Upper lobe of left lung (tissue), 4 donors: ENCODE data around the gene NUDCD3.

Experiments used
- POLR2A ChIP-seq, 4 donors: fragments of 450-650 bp; IDR thresholded peaks; one replicate each; pipeline ENCODE4 v1.5.1; 2016 to 2017; ENCODE audit warnings: antibody characterized with exemption in 4 of 4, mild to moderate bottlenecking in 2 of 4
- TF ChIP-seq, protein P1 (sequence below), 6 experiments: fragments of 450-650 bp in 4 of 6; fragments of 200-600 bp in 2 of 6; sonication (generic) in 2 of 6; IDR thresholded peaks; one replicate each; pipeline ENCODE4 v1.5.1; 2016 to 2019; ENCODE audit warnings: antibody characterized with exemption in 6 of 6

- TF ChIP-seq, protein P1, sequence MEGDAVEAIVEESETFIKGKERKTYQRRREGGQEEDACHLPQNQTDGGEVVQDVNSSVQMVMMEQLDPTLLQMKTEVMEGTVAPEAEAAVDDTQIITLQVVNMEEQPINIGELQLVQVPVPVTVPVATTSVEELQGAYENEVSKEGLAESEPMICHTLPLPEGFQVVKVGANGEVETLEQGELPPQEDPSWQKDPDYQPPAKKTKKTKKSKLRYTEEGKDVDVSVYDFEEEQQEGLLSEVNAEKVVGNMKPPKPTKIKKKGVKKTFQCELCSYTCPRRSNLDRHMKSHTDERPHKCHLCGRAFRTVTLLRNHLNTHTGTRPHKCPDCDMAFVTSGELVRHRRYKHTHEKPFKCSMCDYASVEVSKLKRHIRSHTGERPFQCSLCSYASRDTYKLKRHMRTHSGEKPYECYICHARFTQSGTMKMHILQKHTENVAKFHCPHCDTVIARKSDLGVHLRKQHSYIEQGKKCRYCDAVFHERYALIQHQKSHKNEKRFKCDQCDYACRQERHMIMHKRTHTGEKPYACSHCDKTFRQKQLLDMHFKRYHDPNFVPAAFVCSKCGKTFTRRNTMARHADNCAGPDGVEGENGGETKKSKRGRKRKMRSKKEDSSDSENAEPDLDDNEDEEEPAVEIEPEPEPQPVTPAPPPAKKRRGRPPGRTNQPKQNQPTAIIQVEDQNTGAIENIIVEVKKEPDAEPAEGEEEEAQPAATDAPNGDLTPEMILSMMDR (IDR thresholded peaks at IDR 0.05) = no peak
- TF ChIP-seq POLR2A (IDR thresholded peaks at IDR 0.05) = no peak
Observed at GRCh38 chr7:44380189-44380830, 110.1 kb downstream of the NUDCD3 start.
